AG20443 (cell line): Measurements from ENCODE around the gene TMC5.

Experiments used
- DNase-seq: peaks from one replicate; pipeline ENCODE4 v3.0.0; 2012; ENCODE audit warnings: low spot score, mixed read lengths

Gene TMC5

DNA sequence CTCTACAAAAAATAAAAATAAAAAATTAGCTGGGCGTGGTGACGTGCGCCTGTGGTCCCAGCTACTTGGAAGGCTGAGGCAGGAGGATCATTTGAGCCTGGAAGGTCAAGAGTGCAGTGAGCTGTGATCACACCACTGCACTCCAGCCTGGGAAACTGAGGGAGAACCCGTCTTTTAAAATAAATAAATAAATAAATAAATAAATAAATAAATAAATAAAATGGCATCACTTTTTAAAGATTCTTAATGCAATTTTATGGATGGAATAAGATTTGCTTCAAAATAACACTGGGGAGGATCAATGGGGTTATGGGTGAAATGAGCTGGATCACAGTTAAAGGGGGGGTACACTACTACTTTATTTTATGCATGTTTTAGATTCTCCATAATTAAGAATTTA is 89.3 kb downstream of the TMC5 start:
- DNase-seq = no peak

DNA sequence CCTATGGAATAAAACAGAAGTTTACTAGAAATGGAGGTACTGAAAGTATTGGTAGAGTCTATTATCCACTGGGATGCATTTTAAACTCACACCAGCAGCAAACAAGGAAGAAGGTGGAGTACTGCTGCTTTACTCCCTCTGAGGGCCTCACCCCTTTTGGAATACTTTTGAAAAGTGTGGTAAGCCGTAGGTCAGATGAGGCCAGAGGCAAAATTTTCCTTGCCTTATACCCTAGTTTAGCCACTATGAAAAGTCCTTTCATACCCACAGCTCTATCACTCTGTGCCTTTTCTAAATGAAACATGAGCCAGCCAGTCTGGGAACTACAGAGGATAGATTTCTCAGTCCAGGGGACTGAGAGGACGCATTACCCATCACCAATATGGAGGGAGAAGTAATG is 90.2 kb downstream of the TMC5 start:
- DNase-seq = no peak

GRCh38 chr16:19512297-19512696 is 94.6 kb downstream of the TMC5 start:
- DNase-seq = no peak

GRCh38 chr16:19513377-19514053 is 95.8 kb downstream of the TMC5 start:
- DNase-seq = no peak

DNA sequence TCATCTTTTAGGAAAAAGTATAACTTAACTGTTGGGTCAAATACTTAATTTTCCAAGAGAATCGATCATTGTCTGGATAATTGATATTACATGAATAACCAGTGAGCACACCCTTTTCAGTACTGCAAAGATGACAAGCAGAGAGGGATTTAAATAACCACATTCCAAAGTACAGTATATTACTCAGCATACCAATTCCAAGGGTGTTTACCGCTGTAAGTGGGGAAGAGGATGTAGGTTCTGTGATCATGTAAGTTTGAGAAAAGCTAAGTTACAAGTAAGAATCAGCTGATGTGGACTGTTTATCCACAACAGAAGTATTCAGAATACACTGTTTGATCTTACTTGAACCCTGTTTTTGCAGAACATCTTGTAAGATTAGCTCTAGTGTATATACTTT is 98.1 kb downstream of the TMC5 start:
- DNase-seq = no peak

GRCh38 chr16:19517424-19518089 is 99.9 kb downstream of the TMC5 start:
- DNase-seq = peak; percentile 34

DNA sequence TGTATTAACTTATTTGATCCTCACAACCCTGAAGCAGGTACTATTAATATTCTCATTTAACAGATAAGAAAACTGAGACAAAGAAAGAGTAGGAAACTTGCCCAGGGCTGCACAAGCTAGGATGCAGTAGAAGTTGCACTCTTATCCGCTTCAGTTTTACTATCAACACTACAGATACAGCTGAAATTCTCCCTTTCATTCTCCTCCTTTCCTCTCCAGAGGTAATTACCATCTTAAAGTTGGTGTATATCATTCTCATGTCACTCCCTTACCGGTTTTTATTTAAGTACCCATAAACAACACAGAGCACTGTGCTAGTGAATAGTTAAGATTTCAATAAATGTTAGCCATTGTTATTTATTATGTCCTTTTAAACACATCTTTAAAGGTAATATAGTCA is 100.7 kb downstream of the TMC5 start:
- no peak for DNase-seq

- DNase-seq = no peak
Measured at GRCh38 chr16:19520861-19521331, 103.2 kb downstream of the TMC5 start.

GRCh38 chr16:19521471-19522396 is 104.1 kb downstream of the TMC5 start, which contains the start of gene GDE1:
TSS of gene GDE1 (minus strand) at chr16:19522098. CDS start at chr16:19521964, 134 bp downstream.
- peak; percentile 97 for DNase-seq

GRCh38 chr16:19522397-19522732 is 104.7 kb downstream of the TMC5 start:
- no peak for DNase-seq

GRCh38 chr16:19522760-19523159 is 105.1 kb downstream of the TMC5 start:
- no peak for DNase-seq

DNA sequence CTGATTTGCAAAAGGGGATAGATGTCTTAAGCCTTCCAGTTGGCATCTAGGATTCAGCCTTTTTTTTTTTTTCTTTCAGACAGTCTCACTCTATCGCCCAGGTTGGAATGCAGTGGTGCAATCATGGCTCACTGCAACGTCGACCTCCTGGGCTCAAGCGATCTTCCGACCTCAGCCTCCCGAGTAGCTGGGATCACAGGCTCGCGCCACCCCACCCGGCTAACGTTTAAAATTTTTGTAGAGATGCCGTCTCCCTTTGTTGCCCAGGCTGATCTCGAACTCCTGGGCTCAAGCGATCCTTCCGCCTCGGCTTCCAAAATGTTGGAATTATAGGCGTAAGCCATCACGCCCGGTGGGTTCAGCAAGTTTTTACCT is 105.5 kb downstream of the TMC5 start:
- no peak for DNase-seq

DNA sequence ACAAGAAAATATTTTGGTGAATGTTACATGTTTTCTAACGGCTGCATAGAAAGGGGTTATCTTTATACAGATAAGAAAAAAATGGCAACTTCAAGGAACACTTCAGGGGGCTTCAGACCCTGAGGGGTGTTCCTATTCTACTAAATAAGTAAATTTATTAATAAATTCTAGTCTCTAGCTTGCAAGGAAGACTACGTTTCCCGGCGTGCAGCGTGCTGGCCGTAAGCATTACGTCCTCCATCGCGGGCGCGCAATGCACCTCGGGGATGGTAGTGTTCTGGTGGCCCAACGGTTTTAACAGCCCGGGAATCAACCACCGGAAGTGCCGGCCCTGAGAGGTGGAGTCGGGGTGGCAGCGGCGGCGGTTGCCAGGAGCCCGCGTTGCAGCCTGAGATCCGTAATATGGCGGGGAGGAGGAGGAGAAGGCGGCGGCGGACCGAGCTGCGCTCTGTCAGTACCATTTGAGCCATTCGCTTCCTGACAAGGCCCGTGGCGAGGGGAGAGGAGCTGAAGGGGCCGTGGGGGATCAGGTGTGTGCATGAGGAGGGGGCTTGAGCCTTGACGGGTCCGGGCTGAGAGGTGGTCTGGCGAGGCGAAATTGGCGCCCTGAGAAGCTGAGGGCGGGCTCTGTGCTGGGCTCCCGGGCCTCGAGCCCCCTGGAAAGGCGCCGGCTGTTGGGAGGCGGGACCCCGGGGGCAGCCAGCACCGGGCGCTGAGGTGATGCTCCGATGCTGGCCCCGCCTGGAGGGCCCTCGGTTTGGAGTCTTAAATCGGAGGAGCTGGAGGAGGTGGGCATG is 106.1 kb downstream of the TMC5 start, which contains the start of gene CCP110:
TSS of gene CCP110 (plus strand) at position 384 of the 797 bp plus-strand sequence. CDS start 3,940 bp downstream, outside the sequence.
- peak; percentile 97 for DNase-seq

DNA sequence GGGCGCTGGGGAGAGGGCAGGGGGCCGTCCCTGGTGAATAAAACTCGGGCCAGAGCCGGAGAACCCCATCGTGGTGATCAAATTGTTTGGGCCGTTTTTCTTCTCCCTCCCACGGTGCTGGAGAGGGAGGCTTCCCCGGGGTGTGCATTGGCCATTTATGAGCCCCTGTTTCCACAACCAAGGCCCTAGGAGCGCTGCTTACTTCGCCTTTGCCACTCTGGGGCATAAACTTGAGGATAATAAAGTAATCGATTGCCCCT is 106.6 kb downstream of the TMC5 start:
- DNase-seq = peak; percentile 20

- no peak for DNase-seq
Measured at GRCh38 chr16:19524616-19525384, 107.1 kb downstream of the TMC5 start.

DNA sequence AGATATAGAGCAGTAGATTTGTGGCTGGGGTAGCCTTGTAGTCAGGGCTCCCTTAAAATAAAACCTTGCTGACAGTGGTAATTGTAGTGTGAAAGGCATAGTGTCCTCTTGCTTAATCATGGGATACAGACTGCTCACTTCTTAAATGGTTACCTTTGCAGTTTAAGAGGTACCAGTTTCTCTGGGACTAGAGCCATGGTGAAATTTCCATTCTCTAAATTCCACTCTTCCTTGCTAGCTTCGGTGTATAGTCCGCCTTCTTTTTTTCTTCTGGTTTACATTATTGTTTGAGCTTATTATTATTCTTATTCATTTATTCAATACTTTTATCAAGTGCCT is 107.7 kb downstream of the TMC5 start:
- DNase-seq = no peak

GRCh38 chr16:19527161-19527560 is 109.5 kb downstream of the TMC5 start:
- DNase-seq = no peak

- no peak for DNase-seq
Measured at GRCh38 chr16:19528666-19529065, 111.0 kb downstream of the TMC5 start.

DNA sequence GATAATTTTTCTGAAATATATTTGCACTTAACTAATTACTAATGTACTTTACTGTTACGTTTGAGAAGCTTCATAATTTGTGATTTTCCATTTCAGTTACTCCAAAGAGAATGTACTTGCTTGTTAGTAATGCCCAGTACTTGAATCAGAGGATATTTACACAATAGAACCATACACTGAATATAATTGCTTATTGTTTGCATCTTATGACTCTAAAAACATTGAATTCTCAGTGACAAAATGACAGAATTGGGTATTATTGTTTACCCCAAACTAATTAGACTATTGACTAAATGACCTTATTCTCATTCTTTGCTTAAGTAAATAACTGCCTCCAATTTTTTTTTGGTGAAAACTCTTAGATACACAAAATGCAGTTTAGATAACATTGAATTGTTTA is 114.9 kb downstream of the TMC5 start:
- DNase-seq = no peak

DNA sequence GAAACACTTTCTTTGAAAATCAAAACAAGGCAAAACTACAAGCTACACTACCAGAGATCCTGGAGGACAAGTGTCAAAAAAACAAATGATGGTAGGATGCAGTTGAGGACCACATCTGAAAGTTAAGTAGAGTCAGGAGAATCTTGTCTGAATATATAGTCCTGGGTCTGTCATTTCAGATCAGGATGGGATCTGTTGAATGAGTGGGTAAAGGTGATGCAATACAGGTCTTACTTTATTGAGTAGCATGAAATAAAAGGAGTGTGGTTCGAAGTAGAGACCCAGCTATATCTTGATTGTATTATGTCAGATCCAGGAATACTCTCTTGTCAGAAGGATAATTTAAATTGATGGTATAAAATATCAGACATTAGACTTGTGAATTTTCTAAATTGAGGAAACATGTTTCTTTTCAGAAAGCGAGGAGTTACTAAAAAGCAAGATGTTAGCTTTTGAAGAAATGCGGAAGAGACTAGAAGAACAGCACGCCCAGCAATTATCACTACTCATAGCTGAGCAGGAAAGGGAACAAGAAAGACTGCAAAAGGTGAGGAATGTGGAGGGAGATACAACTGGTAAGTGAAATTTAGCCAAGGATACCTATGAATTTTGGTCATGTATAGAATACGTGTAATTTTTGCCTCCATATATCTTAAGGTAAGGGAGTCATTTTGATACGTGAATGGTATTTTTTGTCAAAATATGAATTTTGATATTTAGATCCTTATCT is 122.7 kb downstream of the TMC5 start:
- DNase-seq = no peak
